GM23338 (cell line): Measurements from ENCODE around the gene FAF1. TPM values are rescaled to one million over a fixed set of nuclear protein-coding genes. Genes with fewer than 3 reads are reported as not detected.

Source experiments
- ATAC-seq: fragments of 200-7000 bp; cut with Tn5 transposase; 3 replicates; pipeline ENCODE4 v1.9.1; 2020
- DNase-seq: peaks from one replicate; pipeline ENCODE4 v3.0.0-alpha.2; 2015; ENCODE audit warnings: low spot score
- H2AFZ ChIP-seq: fragments of 200-600 bp; sonication (generic); 2 replicates; pipeline ENCODE4 v1.8.0; 2016; ENCODE audit warnings: antibody characterized with exemption, mild to moderate bottlenecking, moderate library complexity
- H3F3A ChIP-seq: fragments of 200-600 bp; sonication (generic); replicated peaks from 2 replicates; pipeline ENCODE4 v1.8.0; 2017; ENCODE audit warnings: antibody characterized with exemption, mixed run types, low read depth
- H3K27ac ChIP-seq: fragments of 200-600 bp; sonication (generic); 2 replicates; pipeline ENCODE4 v1.6.1; 2016; ENCODE audit warnings: low read depth
- H3K27me3 ChIP-seq: fragments of 200-600 bp; sonication (generic); 2 replicates; pipeline ENCODE4 v1.8.0; 2016; ENCODE audit warnings: mild to moderate bottlenecking, mixed run types, moderate library complexity; ENCODE audit not compliant: insufficient read depth
- H3K36me3 ChIP-seq: fragments of 200-600 bp; sonication (generic); 2 replicates; pipeline ENCODE4 v1.8.0; 2016; ENCODE audit warnings: mild to moderate bottlenecking; ENCODE audit not compliant: insufficient read depth
- H3K4me1 ChIP-seq: fragments of 200-600 bp; sonication (generic); 2 replicates; pipeline ENCODE4 v1.8.0; 2016; ENCODE audit warnings: mild to moderate bottlenecking, moderate library complexity; ENCODE audit not compliant: insufficient read depth
- H3K4me2 ChIP-seq: fragments of 200-600 bp; sonication (generic); 2 replicates; pipeline ENCODE4 v1.7.1; 2017; ENCODE audit warnings: mixed run types
- H3K4me3 ChIP-seq: fragments of 200-600 bp; sonication (generic); 2 replicates; pipeline ENCODE4 v1.6.1; 2016; ENCODE audit warnings: mixed run types
- H3K79me2 ChIP-seq: fragments of 200-600 bp; sonication (generic); replicated peaks from 2 replicates; pipeline ENCODE4 v1.8.0; 2017; ENCODE audit warnings: mild to moderate bottlenecking; ENCODE audit not compliant: insufficient read depth
- H3K9me2 ChIP-seq: fragments of 200-600 bp; sonication (generic); 2 replicates; pipeline ENCODE4 v1.8.0; 2017; ENCODE audit not compliant: insufficient read depth
- H4K20me1 ChIP-seq: fragments of 200-600 bp; sonication (generic); replicated peaks from 2 replicates; pipeline ENCODE4 v1.8.0; 2017; ENCODE audit warnings: mild to moderate bottlenecking; ENCODE audit not compliant: insufficient read depth
- H3K27ac Mint-ChIP-seq: 2 replicates; pipeline ENCODE4 v1.8.0; 2020; ENCODE audit warnings: inconsistent platforms, mild to moderate bottlenecking, moderate library complexity, mixed read lengths
- H3K27me3 Mint-ChIP-seq: 3 replicates; pipeline ENCODE4 v1.8.0; 2022; ENCODE audit warnings: low read depth, mild to moderate bottlenecking, moderate library complexity, mixed read lengths, inconsistent platforms; ENCODE audit not compliant: insufficient read depth, poor library complexity
- H3K36me3 Mint-ChIP-seq: 3 replicates; pipeline ENCODE4 v1.8.0; 2021; ENCODE audit warnings: low read depth, mild to moderate bottlenecking, inconsistent platforms, moderate library complexity, mixed read lengths
- H3K4me1 Mint-ChIP-seq: 3 replicates; pipeline ENCODE4 v1.8.0; 2020; ENCODE audit warnings: mild to moderate bottlenecking, inconsistent platforms, mixed read lengths
- H3K4me3 Mint-ChIP-seq: 3 replicates; pipeline ENCODE4 v1.8.0; 2021; ENCODE audit warnings: moderate library complexity, mild to moderate bottlenecking, inconsistent platforms, mixed read lengths
- H3K9me3 Mint-ChIP-seq: 3 replicates; pipeline ENCODE4 v1.8.0; 2020; ENCODE audit warnings: moderate library complexity, mild to moderate bottlenecking, inconsistent platforms, mixed read lengths
- EZH2 ChIP-seq: fragments of 200-600 bp; sonication (generic); IDR thresholded peaks from one replicate; pipeline ENCODE4 v1.8.0; 2017; ENCODE audit warnings: antibody characterized with exemption, mild to moderate bottlenecking, low read depth; ENCODE audit not compliant: unreplicated experiment
- EZH2phosphoT487 ChIP-seq: fragments of 200-600 bp; sonication (generic); IDR thresholded peaks from one replicate; pipeline ENCODE4 v1.8.1; 2018; ENCODE audit warnings: antibody characterized with exemption; ENCODE audit not compliant: unreplicated experiment
- POLR2AphosphoS5 ChIP-seq: IDR thresholded peaks from 2 replicates; pipeline ENCODE4 v1.6.1; 2016; ENCODE audit warnings: antibody characterized with exemption, low read depth
- ZNF462 ChIP-seq: fragments of 250-450 bp; sonication (Bioruptor Pico); IDR thresholded peaks from 2 replicates; pipeline ENCODE4 v1.5.0; 2020; ENCODE audit warnings: mild to moderate bottlenecking, moderate library complexity
- polyA plus RNA-seq: library from polyadenylated mRNA; unstranded; fragments of >200 nt; fragmentation: Nextera tagmentation; extraction: Ambion mirVana; gene quantifications from 2 replicates; pipeline ENCODE4 v1.2.1, GENCODE V29; 2016
- total RNA-seq: library from RNA; depleted of rRNA; stranded (reverse); fragments of >200 nt; shearing (Covaris generic); gene quantifications from 2 replicates; pipeline ENCODE4 v1.2.3, GENCODE V29; 2014

Gene FAF1
- total and polyA plus RNA-seq, 2 experiments from 2014 or later = 24.1 to 53.2 TPM

GRCh38 chr1:50969611-50970508 is 9.8 kb upstream of the FAF1 start, which contains the start of gene CDKN2C:
Gene CDKN2C, plus strand, starts transcription at chr1:50970245. Its CDS starts 124 bp downstream, at chr1:50970369.
- peak; percentile 27 for ATAC-seq
- H3K27me3 Mint-ChIP-seq = peaks cover 86% of the 10 kb centered on the region
- Histone ChIP-seq H4K20me1 (peaks cover 37% of the 10 kb centered on the region), H3K4me3 (peak within 1 kb of the TSS; percentile 80), H3F3A (peaks cover 38% of the 10 kb centered on the region), H3K4me2 (peak within 1 kb of the TSS; percentile 99), H3K9me2 (no peaks in the 10 kb centered on the region), H3K27me3 (peaks cover 99% of the 10 kb centered on the region), H3K27ac (no peak within 1 kb of the TSS), H2AFZ (peak within 1 kb of the TSS; percentile 99), H3K36me3 (no peaks in the 10 kb centered on the region), H3K79me2 (no peaks in the 10 kb centered on the region), H3K4me1 (peaks cover 19% of the 10 kb centered on the region; the same call in 1 of the 2 replicates)
- TF ChIP-seq EZH2 (peak; percentile 80), POLR2AphosphoS5 (no peak), ZNF462 (no peak), EZH2phosphoT487 (peak; percentile 41)
- no peaks in the 10 kb centered on the region for H3K36me3 Mint-ChIP-seq
- H3K4me1 Mint-ChIP-seq = peaks cover 18% of the 10 kb centered on the region
- no peak within 1 kb of the TSS for H3K27ac Mint-ChIP-seq
- H3K9me3 Mint-ChIP-seq = no peaks in the 10 kb centered on the region
- peak; percentile 61 for DNase-seq
- peak within 1 kb of the TSS; percentile 80 for H3K4me3 Mint-ChIP-seq
